Keratinocyte (primary cell): ENCODE results near the gene CD244. TPM values are rescaled to one million over a fixed set of nuclear protein-coding genes. Genes with fewer than 3 reads are reported as not detected.

Experiments used
- DNase-seq: peaks from one replicate; pipeline ENCODE4 v3.0.0-alpha.2; 2011; ENCODE audit warnings: low read depth, missing footprints, low spot score
- FAIRE-seq: peaks from 2 replicates; lab custom pipeline; 2011; peaks lifted over from hg19 to GRCh38; lab: Jason Lieb, UNC
- H2AFZ ChIP-seq: 2 replicates; pipeline ENCODE4 v1.6.0; 2012; ENCODE audit warnings: low read length, control low read depth, inconsistent platforms; ENCODE audit not compliant: control insufficient read depth
- H3K27ac ChIP-seq: 2 replicates; pipeline ENCODE4 v1.5.1; 2011; ENCODE audit warnings: low read length; ENCODE audit not compliant: control insufficient read depth, insufficient read depth
- H3K27me3 ChIP-seq: 3 replicates; pipeline ENCODE4 v1.6.0; 2011; ENCODE audit warnings: low read length; ENCODE audit not compliant: control insufficient read depth, insufficient read depth; ENCODE audit errors: extremely low read depth
- H3K36me3 ChIP-seq, 2 experiments: 2 replicates in 1 of 2; 3 replicates in 1 of 2; pipeline ENCODE4 v1.5.1; 2011; ENCODE audit warnings: low read length in 2 of 2, mild to moderate bottlenecking in 1 of 2; ENCODE audit not compliant: control insufficient read depth in 2 of 2, insufficient read depth in 2 of 2; ENCODE audit errors: extremely low read depth in 1 of 2
- H3K4me1 ChIP-seq: 3 replicates; pipeline ENCODE4 v1.5.1; 2011; ENCODE audit warnings: low read length; ENCODE audit not compliant: control insufficient read depth, insufficient read depth; ENCODE audit errors: extremely low read depth
- H3K4me2 ChIP-seq: 3 replicates; pipeline ENCODE4 v1.6.0; 2011; ENCODE audit warnings: low read depth, low read length; ENCODE audit not compliant: control insufficient read depth, insufficient read depth; ENCODE audit errors: extremely low read depth
- H3K4me3 ChIP-seq, 3 experiments: fragments of 200-600 bp in 1 of 3; sonication (generic) in 1 of 3; 2 replicates in 2 of 3; 3 replicates in 1 of 3; pipeline ENCODE4 v1.5.1; 2011 to 2016; ENCODE audit warnings: low read length in 3 of 3, mild to moderate bottlenecking in 3 of 3, control low read depth in 2 of 3, inconsistent platforms in 1 of 3, low read depth in 1 of 3, mixed read lengths in 1 of 3, mixed run types in 1 of 3, moderate library complexity in 1 of 3; ENCODE audit not compliant: control insufficient read depth in 2 of 3, insufficient read depth in 2 of 3; ENCODE audit errors: extremely low read depth in 1 of 3
- H3K79me2 ChIP-seq: 2 replicates; pipeline ENCODE4 v1.6.0; 2012; ENCODE audit warnings: low read length; ENCODE audit not compliant: control insufficient read depth, insufficient read depth
- H3K9ac ChIP-seq: 3 replicates; pipeline ENCODE4 v1.6.0; 2011; ENCODE audit warnings: low read length; ENCODE audit not compliant: control insufficient read depth, insufficient read depth; ENCODE audit errors: extremely low read depth
- H3K9me1 ChIP-seq: 3 replicates; pipeline ENCODE4 v1.6.0; 2011; ENCODE audit warnings: low read length; ENCODE audit not compliant: control insufficient read depth, insufficient read depth; ENCODE audit errors: extremely low read depth
- H3K9me3 ChIP-seq: 2 replicates; pipeline ENCODE4 v1.5.1; 2012; ENCODE audit warnings: low read depth, low read length; ENCODE audit not compliant: control insufficient read depth
- H4K20me1 ChIP-seq: 3 replicates; pipeline ENCODE4 v1.6.0; 2011; ENCODE audit warnings: low read length; ENCODE audit not compliant: control insufficient read depth, insufficient read depth; ENCODE audit errors: extremely low read depth
- EZH2 ChIP-seq: IDR thresholded peaks from one replicate; pipeline ENCODE4 v1.6.1; 2012; ENCODE audit warnings: inconsistent platforms, mild to moderate bottlenecking, low read length, moderate library complexity
- dilution Hi-C: fragments of 300-500 bp; cut with MboI; formaldehyde crosslinking; loops from one replicate; pipeline ENCODE4 v1.7.0; 2020; ENCODE audit warnings: low sequenced_read_pairs; ENCODE audit not compliant: extremely low pct_ligation_motif_present
- polyA plus RNA-seq, 5 experiments: library from polyadenylated mRNA; depleted of rRNA in 3 of 5; stranded (reverse) in 3 of 5; stranded (forward) in 1 of 5; unstranded in 1 of 5; fragments of >200 nt; gene quantifications; 1 replicate in 1 of 5; 2 replicates in 3 of 5; 3 replicates in 1 of 5; pipeline versions ENCODE4 v1.2.1 to v1.2.3, GENCODE V29; 2011 to 2012; ENCODE audit warnings: missing spikeins in 2 of 5, low read depth in 1 of 5, low replicate concordance in 1 of 5
- TF ChIP-seq, protein P1 (sequence below), 3 experiments: IDR thresholded peaks in 1 of 3; conservative IDR thresholded peaks in 1 of 3; optimal IDR thresholded peaks in 1 of 3; 2 replicates in 2 of 3; 3 replicates in 1 of 3; pipeline versions ENCODE3 to v1.5.1; 2011; ENCODE audit warnings: low read length in 3 of 3, mild to moderate bottlenecking in 3 of 3, moderate library complexity in 2 of 3, control low read depth in 1 of 3, inconsistent platforms in 1 of 3; ENCODE audit not compliant: insufficient read depth in 2 of 3; ENCODE audit errors: extremely low read depth in 1 of 3

The CD244 gene
- polyA plus RNA-seq, 1 donor (not counting 4 experiments of a cell fraction or from before 2014, with no cell fraction given) = not detected

DNA sequence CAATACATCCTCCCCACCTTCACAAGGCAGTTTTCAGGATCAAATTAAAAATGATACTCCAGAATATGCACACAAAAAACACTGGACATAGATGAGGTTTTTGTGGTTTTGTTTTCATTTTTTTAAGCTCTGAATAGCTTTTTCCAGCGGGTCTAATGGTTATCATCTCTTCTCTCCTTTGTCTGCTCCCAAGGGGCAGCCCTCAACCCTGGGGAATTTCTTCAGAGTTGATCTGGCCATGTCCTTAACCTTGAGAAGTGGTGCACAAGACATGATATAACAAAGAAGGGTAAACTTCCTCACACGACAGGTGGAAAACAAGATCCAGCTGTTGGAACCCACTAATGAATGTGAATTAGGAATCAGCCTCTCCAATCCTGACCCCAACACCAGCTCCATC is 1.5 kb upstream of the CD244 start:
- no peak overlapping the region for H3K9ac ChIP-seq
- no peaks in the 10 kb centered on the region for H3K4me1 ChIP-seq
- no peaks in the 10 kb centered on the region for H4K20me1 ChIP-seq
- TF ChIP-seq, protein P1, sequence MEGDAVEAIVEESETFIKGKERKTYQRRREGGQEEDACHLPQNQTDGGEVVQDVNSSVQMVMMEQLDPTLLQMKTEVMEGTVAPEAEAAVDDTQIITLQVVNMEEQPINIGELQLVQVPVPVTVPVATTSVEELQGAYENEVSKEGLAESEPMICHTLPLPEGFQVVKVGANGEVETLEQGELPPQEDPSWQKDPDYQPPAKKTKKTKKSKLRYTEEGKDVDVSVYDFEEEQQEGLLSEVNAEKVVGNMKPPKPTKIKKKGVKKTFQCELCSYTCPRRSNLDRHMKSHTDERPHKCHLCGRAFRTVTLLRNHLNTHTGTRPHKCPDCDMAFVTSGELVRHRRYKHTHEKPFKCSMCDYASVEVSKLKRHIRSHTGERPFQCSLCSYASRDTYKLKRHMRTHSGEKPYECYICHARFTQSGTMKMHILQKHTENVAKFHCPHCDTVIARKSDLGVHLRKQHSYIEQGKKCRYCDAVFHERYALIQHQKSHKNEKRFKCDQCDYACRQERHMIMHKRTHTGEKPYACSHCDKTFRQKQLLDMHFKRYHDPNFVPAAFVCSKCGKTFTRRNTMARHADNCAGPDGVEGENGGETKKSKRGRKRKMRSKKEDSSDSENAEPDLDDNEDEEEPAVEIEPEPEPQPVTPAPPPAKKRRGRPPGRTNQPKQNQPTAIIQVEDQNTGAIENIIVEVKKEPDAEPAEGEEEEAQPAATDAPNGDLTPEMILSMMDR (optimal IDR thresholded peaks at IDR 0.05 in 1 of 3, IDR thresholded peaks at IDR 0.05 in 1 of 3, conservative IDR thresholded peaks at IDR 0.05 in 1 of 3; ENCODE audit: extremely low read depth in 1 of 3, insufficient read depth in 2 of 3, low read length in 3 of 3) = no peak
- TF ChIP-seq EZH2 = no peak
- no peaks in the 10 kb centered on the region for H3K36me3 ChIP-seq
- FAIRE-seq (no peak), DNase-seq (no peak)
- no peak overlapping the region for H2AFZ ChIP-seq
- H3K4me3 ChIP-seq = no peak overlapping the region
- H3K27me3 ChIP-seq = no peaks in the 10 kb centered on the region
- H3K9me3 ChIP-seq = no peaks in the 10 kb centered on the region
- dilution Hi-C loops = no loop called here
- H3K27ac ChIP-seq = no peak overlapping the region
- no peaks in the 10 kb centered on the region for H3K79me2 ChIP-seq
- H3K4me2 ChIP-seq = no peak overlapping the region
- no peaks in the 10 kb centered on the region for H3K9me1 ChIP-seq

DNA sequence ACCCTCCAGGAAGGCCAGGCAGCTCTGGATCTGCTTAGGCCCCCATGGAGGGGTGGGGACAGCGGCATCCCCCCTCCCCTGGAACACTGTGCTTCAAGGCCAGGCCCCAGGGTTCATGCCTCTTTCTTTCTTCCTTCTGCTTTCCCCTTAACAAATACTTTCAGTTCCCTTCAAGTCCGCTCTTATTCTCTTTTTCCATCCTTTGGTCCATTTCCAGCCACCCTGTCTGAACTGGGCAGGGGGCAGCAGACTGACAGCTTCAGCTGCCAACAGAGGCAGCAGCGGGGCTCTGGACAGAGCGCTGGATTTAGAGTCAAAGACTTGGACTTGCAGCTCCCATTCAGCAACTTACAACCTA is 1.1 kb upstream of the CD244 start:
- no peaks in the 10 kb centered on the region for H3K36me3 ChIP-seq
- no peaks in the 10 kb centered on the region for H3K9me3 ChIP-seq
- no peak overlapping the region for H3K4me2 ChIP-seq
- FAIRE-seq = no peak
- no peak overlapping the region for H2AFZ ChIP-seq
- DNase-seq = no peak
- dilution Hi-C loops = no loop called here
- H3K4me1 ChIP-seq = no peaks in the 10 kb centered on the region
- H3K9me1 ChIP-seq = no peaks in the 10 kb centered on the region
- no peak overlapping the region for H3K4me3 ChIP-seq
- no peak overlapping the region for H3K9ac ChIP-seq
- H3K27me3 ChIP-seq = no peaks in the 10 kb centered on the region
- no peak overlapping the region for H3K27ac ChIP-seq
- H4K20me1 ChIP-seq = no peaks in the 10 kb centered on the region
- no peak for TF ChIP-seq EZH2
- TF ChIP-seq, protein P1 (optimal IDR thresholded peaks at IDR 0.05 in 1 of 3, IDR thresholded peaks at IDR 0.05 in 1 of 3, conservative IDR thresholded peaks at IDR 0.05 in 1 of 3; ENCODE audit: extremely low read depth in 1 of 3, insufficient read depth in 2 of 3, low read length in 3 of 3) = no peak
- no peaks in the 10 kb centered on the region for H3K79me2 ChIP-seq
